Measurements from ENCODE around the gene AJAP1.
"Not testable (repeated sequence)": the region's sequence is repeated elsewhere in the genome, so short reads cannot be mapped to it uniquely, and the experiment has no call there.

The AJAP1 gene

GRCh38 chr1:4664095-4664494, 9.7 kb downstream of the AJAP1 start:
- no peak for DNase-seq (ENCODE audit: low read depth)
- no peak overlapping the region for H3K4me3 ChIP-seq (ENCODE audit: low read length)
- TF ChIP-seq CTCF (conservative IDR thresholded peaks at IDR 0.05; ENCODE audit: low read length): no peak

GRCh38 chr1:4664606-4665005, 10.2 kb downstream of the AJAP1 start:
- TF ChIP-seq CTCF (conservative IDR thresholded peaks at IDR 0.05; ENCODE audit: low read length): no peak
- DNase-seq (ENCODE audit: low read depth): peak; percentile 41
- H3K4me3 ChIP-seq (ENCODE audit: low read length): no peak overlapping the region

GRCh38 chr1:4665456-4665855, 11.0 kb downstream of the AJAP1 start:
- DNase-seq (ENCODE audit: low read depth): no peak
- no peak overlapping the region for H3K4me3 ChIP-seq (ENCODE audit: low read length)
- no peak for TF ChIP-seq CTCF (conservative IDR thresholded peaks at IDR 0.05; ENCODE audit: low read length)

GRCh38 chr1:4666683-4667082, 12.3 kb downstream of the AJAP1 start:
- peak; percentile 64 for DNase-seq (ENCODE audit: low read depth)

GRCh38 chr1:4668743-4669700, 14.6 kb downstream of the AJAP1 start:
- DNase-seq (ENCODE audit: low read depth): peak; percentile 92
- TF ChIP-seq CTCF (conservative IDR thresholded peaks at IDR 0.05; ENCODE audit: low read length): no peak
- H3K4me3 ChIP-seq (ENCODE audit: low read length): no peak overlapping the region

More at GRCh38 chr1:4666683-4667082, 12.3 kb downstream of the AJAP1 start:
- H3K4me3 ChIP-seq (ENCODE audit: low read length): not testable (repeated sequence)

GRCh38 chr1:4670265-4670664, 15.9 kb downstream of the AJAP1 start:
- TF ChIP-seq CTCF (conservative IDR thresholded peaks at IDR 0.05; ENCODE audit: low read length): no peak
- no peak overlapping the region for H3K4me3 ChIP-seq (ENCODE audit: low read length)
- DNase-seq (ENCODE audit: low read depth): no peak

DNA sequence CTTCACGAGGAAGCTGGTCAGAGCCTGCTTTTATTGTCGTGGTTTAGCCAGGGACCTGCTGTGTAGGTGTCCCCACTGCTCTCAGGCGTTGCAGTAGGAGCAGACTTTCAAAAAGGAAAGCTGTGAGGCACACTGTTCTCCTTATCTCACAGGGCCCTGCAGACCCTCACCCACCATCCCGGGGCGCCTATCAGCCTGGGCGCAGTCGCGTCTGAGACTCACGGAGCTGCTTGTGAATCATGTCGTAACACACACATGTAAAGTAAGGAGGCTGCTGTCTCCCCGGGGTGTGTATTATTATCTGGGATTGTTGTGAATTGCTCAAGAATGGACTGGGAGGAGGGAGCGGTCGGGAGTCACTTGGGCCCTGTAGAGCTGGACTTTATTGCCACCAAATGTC, 17.4 kb downstream of the AJAP1 start:
- TF ChIP-seq CTCF (conservative IDR thresholded peaks at IDR 0.05; ENCODE audit: low read length): no peak
- H3K4me3 ChIP-seq (ENCODE audit: low read length): no peak overlapping the region
- DNase-seq (ENCODE audit: low read depth): no peak
